ENCODE results near the gene NRG3.

Gene NRG3

GRCh38 chr10:82213784-82214183 lies 338.8 kb downstream of the NRG3 start:
- DNase-seq (ENCODE audit: low spot score): no peak

GRCh38 chr10:82221056-82221455 lies 346.1 kb downstream of the NRG3 start:
- DNase-seq (ENCODE audit: low spot score): no peak

- DNase-seq (ENCODE audit: low spot score): no peak
These were observed 346.7 kb downstream of the NRG3 start for GRCh38 chr10:82221601-82222149.

- no peak for DNase-seq (ENCODE audit: low spot score)
These were observed 353.7 kb downstream of the NRG3 start for GRCh38 chr10:82228701-82229100.

- DNase-seq (ENCODE audit: low spot score): no peak
These were observed 359.2 kb downstream of the NRG3 start for GRCh38 chr10:82234173-82234572.

GRCh38 chr10:82236084-82236731 lies 361.2 kb downstream of the NRG3 start:
- no peak for DNase-seq (ENCODE audit: low spot score)

- DNase-seq (ENCODE audit: low spot score): no peak
These were observed 363.3 kb downstream of the NRG3 start for GRCh38 chr10:82238291-82238690.

- no peak for DNase-seq (ENCODE audit: low spot score)
These were observed 365.4 kb downstream of the NRG3 start for GRCh38 chr10:82240408-82240807.

GRCh38 chr10:82242778-82243177 lies 367.8 kb downstream of the NRG3 start:
- DNase-seq (ENCODE audit: low spot score): no peak

GRCh38 chr10:82245157-82245556 lies 370.2 kb downstream of the NRG3 start:
- no peak for DNase-seq (ENCODE audit: low spot score)

- DNase-seq (ENCODE audit: low spot score): no peak
These were observed 371.0 kb downstream of the NRG3 start for GRCh38 chr10:82245906-82246560.

GRCh38 chr10:82249141-82249540 lies 374.1 kb downstream of the NRG3 start:
- no peak for DNase-seq (ENCODE audit: low spot score)

GRCh38 chr10:82251222-82251906 lies 376.4 kb downstream of the NRG3 start:
- no peak for DNase-seq (ENCODE audit: low spot score)

GRCh38 chr10:82252081-82252480 lies 377.1 kb downstream of the NRG3 start:
- no peak for DNase-seq (ENCODE audit: low spot score)

GRCh38 chr10:82254237-82254636 lies 379.2 kb downstream of the NRG3 start:
- no peak for DNase-seq (ENCODE audit: low spot score)

- DNase-seq (ENCODE audit: low spot score): no peak
These were observed 381.3 kb downstream of the NRG3 start for GRCh38 chr10:82256275-82256674.

- DNase-seq (ENCODE audit: low spot score): no peak
These were observed 391.4 kb downstream of the NRG3 start for GRCh38 chr10:82266438-82266837.

GRCh38 chr10:82267014-82267413 lies 392.0 kb downstream of the NRG3 start:
- no peak for DNase-seq (ENCODE audit: low spot score)

- DNase-seq (ENCODE audit: low spot score): no peak
These were observed 392.5 kb downstream of the NRG3 start for GRCh38 chr10:82267465-82267864.

GRCh38 chr10:82267960-82268359 lies 393.0 kb downstream of the NRG3 start:
- DNase-seq (ENCODE audit: low spot score): no peak

- no peak for DNase-seq (ENCODE audit: low spot score)
These were observed 402.6 kb downstream of the NRG3 start for GRCh38 chr10:82277591-82277990.

GRCh38 chr10:82278401-82279182 lies 403.6 kb downstream of the NRG3 start:
- no peak for DNase-seq (ENCODE audit: low spot score)
